Activated CD8-positive, alpha-beta T cell treated with anti-CD3 and anti-CD28 coated beads for 36 hours (primary cell): ENCODE measurements around the gene SH3GL1. TPM values are rescaled to one million over a fixed set of nuclear protein-coding genes. Genes with fewer than 3 reads are reported as not detected.
A peak's percentile ranks its signal among the peaks of the same experiment; 100 is the strongest.

Experiments
- ATAC-seq: fragments of 200-7000 bp; cut with Tn5 transposase; one replicate; pipeline ENCODE4 v1.10.0; 2021; ENCODE audit warnings: mild to moderate bottlenecking, moderate library complexity
- CTCF ChIA-PET: fragments of 350-600 bp; sonication (Branson Sonifier 250); formaldehyde crosslinking; loops from one replicate; lab custom pipeline; 2021; ENCODE audit warnings: antibody characterized with exemption; lab: Charles Lee
- POLR2A ChIA-PET: fragments of 350-600 bp; sonication (Branson Sonifier 250); formaldehyde crosslinking; loops from one replicate; lab custom pipeline; 2021; ENCODE audit warnings: antibody characterized with exemption; lab: Charles Lee
- DNase-seq: peaks from one replicate; pipeline ENCODE4 v3.0.0-alpha.2; 2020
- H3K27ac Mint-ChIP-seq: one replicate; pipeline ENCODE4 v1.8.0; 2021; ENCODE audit warnings: mild to moderate bottlenecking, mixed read lengths
- H3K27me3 Mint-ChIP-seq: one replicate; pipeline ENCODE4 v1.8.0; 2021; ENCODE audit warnings: mixed read lengths
- H3K36me3 Mint-ChIP-seq: one replicate; pipeline ENCODE4 v1.8.0; 2021; ENCODE audit warnings: low read depth, mixed read lengths
- H3K4me1 Mint-ChIP-seq: one replicate; pipeline ENCODE4 v1.8.0; 2021; ENCODE audit warnings: low read depth, mixed read lengths
- H3K4me3 Mint-ChIP-seq: one replicate; pipeline ENCODE4 v1.8.0; 2021; ENCODE audit warnings: mild to moderate bottlenecking, moderate library complexity, mixed read lengths
- H3K9me3 Mint-ChIP-seq: one replicate; pipeline ENCODE4 v1.8.0; 2021; ENCODE audit warnings: mixed read lengths
- intact Hi-C: fragments of 100-400 bp; cut with micrococcal nuclease; formaldehyde crosslinking; loops from one replicate; pipeline ENCODE4 v1.10.0; 2022
- total RNA-seq, 2 experiments: library from RNA; stranded (reverse); gene quantifications; one replicate each; pipeline ENCODE4 v1.2.3, GENCODE V29; 2021
- TF ChIP-seq, protein P1 (sequence below): fragments of 200-600 bp; IDR thresholded peaks from one replicate; pipeline ENCODE4 v1.8.0; 2022; ENCODE audit warnings: antibody characterized with exemption, mild to moderate bottlenecking

SH3GL1 gene
- total RNA-seq, 2 experiments from 2014 or later: 53.1 to 59.2 TPM

- intact Hi-C loops: loop anchor here (5.0 kb wide), 1 partner anchor 34 kb away; no protein-coding TSS in a partner anchor
- Mint-ChIP-seq H3K4me3 (no peak overlapping the region), H3K27ac (peak overlapping the region; percentile 15), H3K36me3 (peaks cover 12% of the 10 kb centered on the region), H3K9me3 (no peaks in the 10 kb centered on the region), H3K27me3 (no peaks in the 10 kb centered on the region), H3K4me1 (peaks cover 4% of the 10 kb centered on the region)
- ChIA-PET POLR2A (interaction anchor here (0.6 to 1.2 kb wide), 3 partner anchors 12 to 155 kb away, joined by 3 read pairs; partner anchors contain the start of gene MPND), CTCF (interaction anchor here (0.7 to 4.6 kb wide), 3 partner anchors 11 to 96 kb away, joined by 4 to 23 read pairs (median 4); no protein-coding TSS in a partner anchor)
- TF ChIP-seq, protein P1, sequence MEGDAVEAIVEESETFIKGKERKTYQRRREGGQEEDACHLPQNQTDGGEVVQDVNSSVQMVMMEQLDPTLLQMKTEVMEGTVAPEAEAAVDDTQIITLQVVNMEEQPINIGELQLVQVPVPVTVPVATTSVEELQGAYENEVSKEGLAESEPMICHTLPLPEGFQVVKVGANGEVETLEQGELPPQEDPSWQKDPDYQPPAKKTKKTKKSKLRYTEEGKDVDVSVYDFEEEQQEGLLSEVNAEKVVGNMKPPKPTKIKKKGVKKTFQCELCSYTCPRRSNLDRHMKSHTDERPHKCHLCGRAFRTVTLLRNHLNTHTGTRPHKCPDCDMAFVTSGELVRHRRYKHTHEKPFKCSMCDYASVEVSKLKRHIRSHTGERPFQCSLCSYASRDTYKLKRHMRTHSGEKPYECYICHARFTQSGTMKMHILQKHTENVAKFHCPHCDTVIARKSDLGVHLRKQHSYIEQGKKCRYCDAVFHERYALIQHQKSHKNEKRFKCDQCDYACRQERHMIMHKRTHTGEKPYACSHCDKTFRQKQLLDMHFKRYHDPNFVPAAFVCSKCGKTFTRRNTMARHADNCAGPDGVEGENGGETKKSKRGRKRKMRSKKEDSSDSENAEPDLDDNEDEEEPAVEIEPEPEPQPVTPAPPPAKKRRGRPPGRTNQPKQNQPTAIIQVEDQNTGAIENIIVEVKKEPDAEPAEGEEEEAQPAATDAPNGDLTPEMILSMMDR: peak; percentile 25
- ATAC-seq (peak; percentile 13), DNase-seq (no peak)
Measured at GRCh38 chr19:4362831-4363545, 37.4 kb downstream of the SH3GL1 start.

DNA sequence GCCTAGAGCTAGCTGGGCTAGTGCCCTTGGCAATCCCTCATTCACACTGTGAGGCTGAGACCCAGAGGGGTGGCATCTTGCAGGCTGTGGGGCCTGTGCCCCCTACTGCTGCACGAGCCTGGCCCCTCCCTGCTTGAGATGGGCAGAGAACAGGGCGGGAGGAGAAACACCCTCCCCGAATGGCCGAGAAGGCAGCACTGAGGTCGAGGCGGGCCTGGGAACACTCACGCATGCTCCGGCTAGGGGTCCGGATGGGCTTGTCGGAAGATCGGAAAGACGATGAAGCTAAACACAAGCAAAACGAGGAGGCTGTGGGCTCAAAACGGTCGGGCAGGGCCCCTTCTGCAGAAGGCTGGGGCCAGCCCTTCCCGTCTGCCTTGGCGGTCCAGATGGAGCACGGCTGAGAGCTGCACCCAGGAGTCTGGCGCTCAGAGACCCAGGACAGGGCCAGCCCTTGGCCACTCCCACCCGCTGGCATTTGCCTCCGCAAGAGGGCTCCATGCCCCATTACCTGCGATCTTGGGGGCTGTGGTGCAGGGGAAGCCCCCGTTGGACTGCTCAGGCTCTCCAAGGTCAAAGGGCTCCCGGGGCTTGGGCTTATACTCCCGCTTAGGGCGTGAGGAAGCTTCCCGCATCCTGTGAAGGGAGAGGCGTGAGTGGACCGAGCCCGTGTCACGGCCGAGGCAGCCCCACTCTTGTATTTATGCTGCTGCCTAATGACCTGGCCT is 38.1 kb downstream of the SH3GL1 start:
- TF ChIP-seq, protein P1: no peak
- ChIA-PET CTCF (interaction anchor here (1.2 to 4.6 kb wide), 2 partner anchors 10 to 95 kb away, joined by 4 to 23 read pairs; no protein-coding TSS in a partner anchor), POLR2A (interaction anchor here (0.6 to 0.9 kb wide), 3 partner anchors 13 to 155 kb away, joined by 3 read pairs; no protein-coding TSS in a partner anchor)
- DNase-seq (no peak), ATAC-seq (no peak)
- Mint-ChIP-seq H3K36me3 (peaks cover 9% of the 10 kb centered on the region), H3K4me1 (no peaks in the 10 kb centered on the region), H3K27me3 (no peaks in the 10 kb centered on the region), H3K4me3 (no peak overlapping the region), H3K27ac (no peak overlapping the region), H3K9me3 (no peaks in the 10 kb centered on the region)
- intact Hi-C loops: loop anchor here (5.0 kb wide), 1 partner anchor 35 kb away; no protein-coding TSS in a partner anchor

- Mint-ChIP-seq H3K4me1 (no peaks in the 10 kb centered on the region), H3K36me3 (peaks cover 4% of the 10 kb centered on the region), H3K27ac (no peak overlapping the region), H3K27me3 (no peaks in the 10 kb centered on the region), H3K9me3 (no peaks in the 10 kb centered on the region), H3K4me3 (no peak overlapping the region)
- ChIA-PET CTCF (interaction anchor here (4.6 kb wide), 1 partner anchor 9 kb away, joined by 23 read pairs; no protein-coding TSS in a partner anchor), POLR2A (interaction anchor here (1.4 kb wide), 1 partner anchor 8 kb away, joined by 4 read pairs; no protein-coding TSS in a partner anchor)
- intact Hi-C loops: loop anchor here (5.0 kb wide), 1 partner anchor 36 kb away; no protein-coding TSS in a partner anchor
- no peak for ATAC-seq
- no peak for DNase-seq
- TF ChIP-seq, protein P1: no peak
Measured at GRCh38 chr19:4361152-4362046, 38.9 kb downstream of the SH3GL1 start.

DNA sequence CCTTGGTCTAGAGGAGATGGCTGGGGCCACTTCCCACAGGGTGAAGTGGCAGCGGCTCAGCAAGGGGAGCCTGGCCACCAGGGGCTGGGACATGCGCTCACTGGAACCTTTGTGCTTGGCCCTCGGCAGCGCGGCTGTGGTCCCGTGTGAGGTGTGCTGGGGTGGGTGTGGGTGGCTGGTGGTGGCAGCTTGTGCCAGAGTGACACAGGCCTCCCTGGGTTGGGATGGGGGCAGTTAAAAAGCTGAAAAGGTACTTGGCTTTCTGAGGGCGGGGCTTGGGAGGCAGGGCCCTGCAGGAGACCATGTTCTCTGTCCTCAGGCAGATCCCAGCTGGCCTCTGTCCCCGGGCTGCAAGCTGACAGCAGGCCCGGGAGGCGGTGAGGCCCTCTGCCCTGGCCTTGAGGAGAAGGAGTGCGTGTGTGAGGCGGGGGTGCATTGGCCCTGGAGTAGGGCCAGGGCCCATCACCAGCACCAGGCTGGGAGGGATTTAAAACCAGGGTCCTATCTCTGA is 39.7 kb downstream of the SH3GL1 start:
- intact Hi-C loops: loop anchor here (5.0 kb wide), 1 partner anchor 37 kb away; no protein-coding TSS in a partner anchor
- DNase-seq: no peak
- no peaks in the 10 kb centered on the region for H3K9me3 Mint-ChIP-seq
- no peak overlapping the region for H3K4me3 Mint-ChIP-seq
- ChIA-PET CTCF (interaction anchor here (3.8 to 4.6 kb wide), 2 partner anchors 8 to 17 kb away, joined by 10 to 23 read pairs; partner anchors contain the start of gene MPND), POLR2A (interaction anchor here (1.4 kb wide), 1 partner anchor 9 kb away, joined by 4 read pairs; no protein-coding TSS in a partner anchor)
- H3K36me3 Mint-ChIP-seq: peaks cover 4% of the 10 kb centered on the region
- ATAC-seq: no peak
- TF ChIP-seq, protein P1: no peak
- H3K27me3 Mint-ChIP-seq: no peaks in the 10 kb centered on the region
- peak overlapping the region; percentile 36 for H3K27ac Mint-ChIP-seq
- no peaks in the 10 kb centered on the region for H3K4me1 Mint-ChIP-seq
